Esophagus (tissue), 2 donors: ENCODE measurements around the gene COX17. TPM values are rescaled to one million over a fixed set of nuclear protein-coding genes. Genes with fewer than 3 reads are reported as not detected.

Source experiments
- H3K27ac ChIP-seq, 2 donors: one replicate each; pipeline ENCODE4 v1.5.1; 2013; ENCODE audit warnings: low read depth in 2 of 2, mild to moderate bottlenecking in 2 of 2, inconsistent platforms in 1 of 2, low read length in 1 of 2, moderate library complexity in 1 of 2
- H3K27me3 ChIP-seq, 2 donors: one replicate each; pipeline ENCODE4 v1.6.1; 2013; ENCODE audit warnings: low read length in 2 of 2, control low read depth in 1 of 2, mild to moderate bottlenecking in 1 of 2; ENCODE audit not compliant: insufficient read depth in 2 of 2, control insufficient read depth in 1 of 2
- H3K36me3 ChIP-seq, 2 donors: one replicate each; pipeline ENCODE4 v1.6.1; 2013; ENCODE audit warnings: low read length in 1 of 2; ENCODE audit not compliant: control insufficient read depth in 2 of 2, insufficient read depth in 2 of 2
- H3K4me1 ChIP-seq, 2 donors: one replicate each; pipeline ENCODE4 v1.6.1; 2013; ENCODE audit warnings: low read length in 1 of 2; ENCODE audit not compliant: control insufficient read depth in 2 of 2, insufficient read depth in 2 of 2
- H3K4me3 ChIP-seq, 2 donors: one replicate each; pipeline ENCODE4 v1.5.1; 2013; ENCODE audit warnings: low read length in 2 of 2, mild to moderate bottlenecking in 2 of 2, low read depth in 1 of 2, moderate library complexity in 1 of 2
- H3K9me3 ChIP-seq, 2 donors: one replicate each; pipeline ENCODE4 v1.6.1; 2013; ENCODE audit warnings: mild to moderate bottlenecking in 2 of 2, low read depth in 1 of 2, low read length in 1 of 2, moderate library complexity in 1 of 2; ENCODE audit not compliant: control insufficient read depth in 2 of 2, insufficient read depth in 1 of 2
- WGBS, 2 donors: extraction: QIAGEN DNeasy Blood & Tissue Kit; methylation state at CpG; one replicate each; pipeline ENCODE4 v1.1.7; 2013; 5-methylcytosine and 5-hydroxymethylcytosine counted together
- polyA plus RNA-seq, 2 donors: library from polyadenylated mRNA; stranded (reverse); fragments of 200-250 nt; gene quantifications; one replicate each; pipeline ENCODE4 v1.2.3, GENCODE V29; 2013
- donor health status: healthy with polysubstance abuse.
- donor health status: Bipolar disorder and iron deficiency.

COX17 gene
- polyA plus RNA-seq, 2 donors: 72.7 to 116 TPM

DNA sequence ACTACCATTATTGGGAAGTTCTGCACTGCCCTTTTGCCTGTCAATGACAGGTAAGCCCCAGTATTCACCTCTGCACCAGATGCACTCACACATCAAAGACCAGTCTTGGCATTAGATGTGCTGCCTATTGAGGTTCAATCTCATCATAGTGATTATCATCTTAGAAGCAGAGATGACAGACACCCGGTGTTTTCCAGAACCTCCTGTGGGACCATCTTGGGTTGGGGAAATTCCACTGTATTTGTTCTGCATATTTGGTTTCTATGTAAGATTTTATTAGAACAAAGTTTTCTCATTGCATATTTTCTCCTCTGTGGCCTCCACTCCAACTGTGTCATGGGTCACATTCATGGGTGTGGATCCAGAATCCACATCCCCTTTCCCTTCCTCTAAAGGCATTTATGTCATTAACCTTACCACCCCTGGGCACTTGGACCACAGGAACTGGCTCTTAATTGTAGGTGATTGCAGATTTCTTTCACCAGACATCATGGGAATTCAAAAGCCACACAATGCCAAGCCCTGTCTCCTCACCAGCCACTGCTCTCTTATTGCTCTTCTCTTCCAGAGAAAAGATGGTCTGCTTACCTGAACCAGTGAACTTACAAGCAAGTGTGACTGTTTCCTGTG, 48.3 kb downstream of the COX17 start:
- no peaks in the 10 kb centered on the region for H3K9me3 ChIP-seq
- H3K4me1 ChIP-seq: peaks cover 0 to 2% of the 10 kb centered on the region in 2 donors
- H3K27ac ChIP-seq: no peak overlapping the region
- H3K27me3 ChIP-seq: no peaks in the 10 kb centered on the region
- 47 to 62% methylated on average over 1 of the region's 1 CpG for WGBS, 2 donors
- no peak overlapping the region for H3K4me3 ChIP-seq
- H3K36me3 ChIP-seq: no peaks in the 10 kb centered on the region

GRCh38 chr3:119628390-119628789, 48.8 kb downstream of the COX17 start:
- WGBS, 2 donors: 78 to 81% methylated on average over 4 of the region's 4 CpGs
- no peaks in the 10 kb centered on the region for H3K36me3 ChIP-seq
- H3K4me1 ChIP-seq: peaks cover 0 to 2% of the 10 kb centered on the region in 2 donors
- H3K4me3 ChIP-seq: no peak overlapping the region
- H3K9me3 ChIP-seq: no peaks in the 10 kb centered on the region
- H3K27me3 ChIP-seq: no peaks in the 10 kb centered on the region
- no peak overlapping the region for H3K27ac ChIP-seq

DNA sequence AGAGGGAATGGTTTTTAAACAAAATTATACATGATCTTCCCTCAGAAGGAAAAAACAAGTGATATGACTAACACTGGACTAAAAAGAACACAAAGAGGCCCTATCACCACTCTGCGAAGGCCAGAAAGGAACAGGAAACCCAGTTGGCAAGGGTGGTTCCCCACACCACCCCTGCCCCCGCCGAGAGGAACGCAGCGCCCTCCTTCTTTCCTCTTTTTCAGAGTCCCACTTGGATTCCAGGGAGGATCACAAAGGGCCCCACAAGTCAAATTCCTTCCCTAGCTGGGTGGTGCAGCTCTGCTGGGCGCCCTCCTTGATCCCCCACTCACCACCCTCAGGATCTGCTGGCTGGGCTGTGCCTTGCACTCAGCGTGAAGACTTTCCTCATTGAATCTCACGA, 49.7 kb downstream of the COX17 start:
- H3K36me3 ChIP-seq: no peaks in the 10 kb centered on the region
- WGBS, 2 donors: 64 to 67% methylated on average over 8 of the region's 8 CpGs
- H3K27me3 ChIP-seq: no peaks in the 10 kb centered on the region
- H3K4me1 ChIP-seq: peaks cover 0 to 2% of the 10 kb centered on the region in 2 donors
- no peak overlapping the region for H3K27ac ChIP-seq
- no peak overlapping the region for H3K4me3 ChIP-seq
- no peaks in the 10 kb centered on the region for H3K9me3 ChIP-seq

DNA sequence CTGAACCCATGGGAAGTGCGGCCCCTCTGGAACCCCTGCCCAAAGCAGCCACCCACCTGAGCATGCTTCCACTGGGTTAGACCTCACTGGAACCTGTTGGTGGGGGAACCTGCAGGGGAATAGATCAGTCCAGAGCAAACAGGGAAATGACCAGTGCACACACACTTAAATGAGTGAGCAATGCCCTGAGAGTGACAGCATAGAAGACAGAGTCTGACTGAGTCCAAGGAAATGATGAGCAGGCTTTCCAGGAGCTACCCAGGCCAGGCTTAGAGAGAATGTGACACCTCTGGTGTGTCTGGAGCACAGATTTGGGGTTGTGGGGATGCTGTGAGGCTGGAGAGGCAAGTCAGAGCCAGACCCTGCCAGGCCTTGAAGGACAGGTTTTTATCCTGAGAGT, 51.0 kb downstream of the COX17 start:
- Histone ChIP-seq H3K4me3 (no peak overlapping the region), H3K27ac (no peak overlapping the region), H3K27me3 (no peaks in the 10 kb centered on the region), H3K36me3 (no peaks in the 10 kb centered on the region), H3K9me3 (no peaks in the 10 kb centered on the region), H3K4me1 (peaks cover 0 to 2% of the 10 kb centered on the region in 2 donors)
- WGBS, 2 donors: 88 to 93% methylated on average over 1 of the region's 1 CpG

DNA sequence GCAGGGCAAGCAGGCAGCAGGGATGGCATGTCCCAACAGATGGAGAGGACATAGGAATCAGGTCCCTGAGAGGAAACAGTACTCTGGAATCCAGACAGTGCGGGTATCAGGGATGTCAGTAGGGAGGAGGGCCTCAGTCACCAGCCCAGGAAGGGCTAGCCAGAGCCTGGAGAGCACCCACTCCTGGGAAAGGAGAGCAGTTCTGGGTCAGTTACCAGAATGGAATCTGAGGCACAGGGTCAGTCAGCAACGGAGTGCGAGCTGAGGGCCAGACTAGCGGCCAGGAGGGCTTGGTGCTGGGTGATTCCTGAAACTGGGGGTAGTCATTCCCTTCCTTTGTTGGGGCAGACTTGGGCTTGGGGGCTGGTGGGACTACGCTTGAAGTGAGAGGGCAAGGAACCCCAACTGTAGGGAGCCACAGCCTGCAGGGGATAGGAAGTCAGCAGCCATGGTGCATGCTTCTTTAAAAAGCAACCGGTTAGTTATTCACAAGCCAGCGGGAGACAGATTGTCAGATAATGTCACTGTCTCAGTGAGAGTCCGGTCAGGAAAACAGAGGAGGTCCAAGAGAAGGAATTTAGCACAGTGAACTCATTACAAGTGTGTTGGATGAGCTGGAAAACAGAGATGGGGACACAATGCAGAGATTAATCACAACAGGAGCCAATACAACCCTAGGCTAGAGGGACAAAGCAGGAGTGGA, 51.6 kb downstream of the COX17 start:
- Histone ChIP-seq H3K9me3 (no peaks in the 10 kb centered on the region), H3K4me1 (peaks cover 0 to 2% of the 10 kb centered on the region in 2 donors), H3K4me3 (no peak overlapping the region), H3K27ac (no peak overlapping the region), H3K36me3 (no peaks in the 10 kb centered on the region), H3K27me3 (no peaks in the 10 kb centered on the region)
- WGBS, 2 donors: 74 to 80% methylated on average over 8 of the region's 8 CpGs

DNA sequence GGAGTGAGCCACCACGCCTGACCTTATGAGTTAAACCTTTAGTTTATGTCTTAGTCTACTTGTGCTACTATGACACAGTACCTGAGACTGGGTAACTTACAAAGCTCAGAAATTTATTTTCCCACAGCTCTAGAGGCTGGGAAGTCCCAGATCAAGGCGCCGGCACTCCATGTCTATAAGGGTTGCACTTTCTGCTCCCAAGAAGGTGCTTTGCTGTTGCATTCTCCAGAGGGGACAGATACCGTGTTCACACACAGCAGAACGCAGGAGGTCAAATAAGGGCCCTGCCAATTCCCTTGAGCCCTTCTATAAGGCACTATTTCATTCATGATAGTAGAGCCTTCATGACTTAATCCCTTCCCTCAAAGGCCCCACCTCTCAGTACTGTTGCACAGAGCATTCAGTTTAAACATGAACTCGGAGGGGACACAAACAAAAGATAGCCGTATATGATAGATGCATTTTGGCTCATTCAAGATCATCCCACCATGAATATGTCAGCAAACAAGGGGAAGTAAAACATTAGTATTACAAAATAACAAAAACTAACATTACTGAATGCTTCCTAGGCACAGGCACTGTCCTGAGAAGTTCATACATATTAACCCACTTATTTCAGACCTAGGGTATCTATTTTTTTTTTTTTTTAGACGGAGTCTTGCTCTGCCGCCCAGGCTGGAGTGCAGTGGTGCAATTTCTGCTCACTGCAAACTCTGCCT, 53.0 kb downstream of the COX17 start:
- no peaks in the 10 kb centered on the region for H3K9me3 ChIP-seq
- WGBS, 2 donors: 76 to 84% methylated on average over 9 of the region's 9 CpGs
- H3K27me3 ChIP-seq: no peaks in the 10 kb centered on the region
- H3K27ac ChIP-seq: no peak overlapping the region
- peaks cover 0 to 2% of the 10 kb centered on the region in 2 donors for H3K4me1 ChIP-seq
- no peaks in the 10 kb centered on the region for H3K36me3 ChIP-seq
- no peak overlapping the region for H3K4me3 ChIP-seq

DNA sequence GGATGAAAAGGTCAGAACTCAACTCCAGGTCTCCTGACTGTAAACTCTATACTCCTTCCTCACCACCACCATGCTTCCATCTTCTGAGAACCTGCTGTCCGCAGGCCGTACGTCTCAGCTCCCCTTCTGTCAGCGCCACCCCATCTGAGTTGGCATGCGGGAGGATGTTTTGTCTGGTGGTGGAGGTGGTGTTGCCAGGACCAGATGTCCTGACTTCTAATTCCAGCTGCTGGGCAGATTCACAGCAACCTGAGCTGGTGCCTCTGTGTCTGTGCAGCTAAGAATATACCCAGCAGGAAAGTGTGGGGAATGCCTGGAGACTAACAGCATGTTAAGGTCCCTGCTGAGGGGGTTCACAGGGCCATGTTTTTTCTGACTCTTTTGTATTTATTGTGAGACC, 56.3 kb downstream of the COX17 start:
- WGBS, 2 donors: 89 to 92% methylated on average over 5 of the region's 5 CpGs
- H3K4me3 ChIP-seq: no peak overlapping the region
- H3K36me3 ChIP-seq: no peaks in the 10 kb centered on the region
- H3K4me1 ChIP-seq: no peaks in the 10 kb centered on the region
- no peak overlapping the region for H3K27ac ChIP-seq
- no peaks in the 10 kb centered on the region for H3K27me3 ChIP-seq
- H3K9me3 ChIP-seq: no peaks in the 10 kb centered on the region

Other genes with a start within 250 kb of the COX17 start
- 1 to 10 TPM; 4.4 to 6.2 TPM for gene TMEM39A, start 213.8 kb downstream of the COX17 start, polyA plus RNA-seq
- gene POGLUT1, start 208.4 kb downstream of the COX17 start, polyA plus RNA-seq: 1 to 10 TPM; 5.2 to 7.8 TPM
- gene TIMMDC1, start 178.9 kb downstream of the COX17 start, polyA plus RNA-seq: 10 to 100 TPM; 46.3 to 54.8 TPM
- under 1 TPM in 1 of 2 donors, not detected in 1; 0.04 TPM for gene CD80, start 117.8 kb downstream of the COX17 start, polyA plus RNA-seq
- 1 to 10 TPM; 1.2 to 1.3 TPM for gene ADPRH, start 97.9 kb downstream of the COX17 start, polyA plus RNA-seq
- 1 to 10 TPM in 1 of 2 donors, under 1 TPM in 1; 0.10 to 1.1 TPM for gene PLA1A, start 79.5 kb downstream of the COX17 start, polyA plus RNA-seq
- 1 to 10 TPM; 1.4 to 1.8 TPM for gene POPDC2, start 16.8 kb downstream of the COX17 start, polyA plus RNA-seq
- gene CFAP91, start 25.6 kb upstream of the COX17 start, polyA plus RNA-seq: under 1 TPM; 0.44 to 0.45 TPM
- under 1 TPM; 0.02 to 0.08 TPM for gene NR1I2, start 104.7 kb upstream of the COX17 start, polyA plus RNA-seq